Measurements from ENCODE around the gene ELP5.

The ELP5 gene, protein sequence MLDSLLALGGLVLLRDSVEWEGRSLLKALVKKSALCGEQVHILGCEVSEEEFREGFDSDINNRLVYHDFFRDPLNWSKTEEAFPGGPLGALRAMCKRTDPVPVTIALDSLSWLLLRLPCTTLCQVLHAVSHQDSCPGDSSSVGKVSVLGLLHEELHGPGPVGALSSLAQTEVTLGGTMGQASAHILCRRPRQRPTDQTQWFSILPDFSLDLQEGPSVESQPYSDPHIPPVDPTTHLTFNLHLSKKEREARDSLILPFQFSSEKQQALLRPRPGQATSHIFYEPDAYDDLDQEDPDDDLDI

DNA sequence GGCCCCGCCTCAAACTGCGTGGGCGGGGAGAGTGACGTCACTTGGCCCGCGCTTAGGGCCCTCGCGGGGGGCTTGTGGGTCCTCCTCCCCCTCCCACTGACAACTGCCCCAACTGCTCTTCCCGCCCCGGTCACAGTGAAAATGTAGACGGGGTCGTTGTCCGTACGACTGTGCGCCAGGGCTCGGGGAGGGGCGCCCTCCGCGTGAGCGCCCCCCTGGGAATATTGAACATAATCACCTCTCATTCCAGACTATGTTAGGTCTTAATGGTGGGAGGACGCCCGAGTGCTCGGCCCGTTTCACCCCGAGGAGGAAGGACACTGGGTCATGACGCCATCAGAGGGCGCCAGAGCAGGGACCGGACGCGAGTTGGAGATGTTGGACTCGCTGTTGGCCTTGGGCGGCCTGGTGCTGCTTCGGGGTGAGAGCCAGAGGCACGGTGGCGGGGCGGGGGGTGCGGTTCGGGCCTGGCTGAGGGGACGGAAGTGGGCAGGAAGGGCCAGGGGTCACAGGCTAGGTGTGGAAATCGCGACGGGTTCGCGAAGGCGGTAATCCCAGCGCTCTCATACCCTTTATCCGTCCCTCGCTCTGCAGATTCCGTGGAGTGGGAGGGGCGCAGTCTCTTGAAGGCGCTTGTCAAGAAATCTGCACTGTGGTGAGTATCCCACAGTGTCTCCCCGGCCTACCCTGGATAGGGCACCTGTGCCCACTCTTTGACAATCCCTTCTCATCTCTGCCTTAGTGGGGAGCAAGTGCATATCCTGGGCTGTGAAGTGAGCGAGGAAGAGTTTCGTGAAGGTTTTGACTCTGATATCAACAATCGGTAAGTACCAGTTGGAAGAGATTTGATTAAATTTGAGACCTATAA is at the start of gene ELP5:
Gene ELP5, plus strand, starts transcription at position 40 of the 868 bp plus-strand sequence. Its CDS starts 336 bp downstream, at position 376.
- DNase-seq: peak; percentile 98

- DNase-seq: no peak
These were observed 48.6 kb upstream of the ELP5 start for GRCh38 chr17:7203391-7203790.

DNA sequence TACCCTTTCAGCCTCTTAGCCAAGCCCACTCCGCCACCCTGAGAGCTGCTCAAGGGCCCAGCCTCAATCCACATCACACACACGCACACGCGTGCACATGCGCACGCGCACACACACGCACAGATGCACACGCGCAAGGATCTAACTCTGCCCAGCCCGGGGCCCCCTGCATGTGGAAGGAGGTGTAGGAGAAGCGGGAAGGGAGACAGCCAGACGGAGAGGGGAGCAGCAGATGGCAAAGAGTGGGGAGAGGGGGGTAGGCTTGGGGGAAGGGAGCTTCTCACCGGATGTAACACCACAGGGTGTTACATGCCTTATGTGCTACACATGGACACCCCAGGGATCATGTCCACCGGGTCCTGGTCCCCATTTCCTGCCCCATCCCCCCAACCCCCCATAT is 47.7 kb upstream of the ELP5 start:
- DNase-seq: peak; percentile 86

- DNase-seq: peak; percentile 97
These were observed 47.1 kb upstream of the ELP5 start for GRCh38 chr17:7204828-7205461.

GRCh38 chr17:7205561-7205960 is 46.5 kb upstream of the ELP5 start:
- DNase-seq: no peak

GRCh38 chr17:7207120-7208001 is 44.7 kb upstream of the ELP5 start:
- peak; percentile 64 for DNase-seq

- peak; percentile 96 for DNase-seq
These were observed 43.9 kb upstream of the ELP5 start for GRCh38 chr17:7208027-7208571.

DNA sequence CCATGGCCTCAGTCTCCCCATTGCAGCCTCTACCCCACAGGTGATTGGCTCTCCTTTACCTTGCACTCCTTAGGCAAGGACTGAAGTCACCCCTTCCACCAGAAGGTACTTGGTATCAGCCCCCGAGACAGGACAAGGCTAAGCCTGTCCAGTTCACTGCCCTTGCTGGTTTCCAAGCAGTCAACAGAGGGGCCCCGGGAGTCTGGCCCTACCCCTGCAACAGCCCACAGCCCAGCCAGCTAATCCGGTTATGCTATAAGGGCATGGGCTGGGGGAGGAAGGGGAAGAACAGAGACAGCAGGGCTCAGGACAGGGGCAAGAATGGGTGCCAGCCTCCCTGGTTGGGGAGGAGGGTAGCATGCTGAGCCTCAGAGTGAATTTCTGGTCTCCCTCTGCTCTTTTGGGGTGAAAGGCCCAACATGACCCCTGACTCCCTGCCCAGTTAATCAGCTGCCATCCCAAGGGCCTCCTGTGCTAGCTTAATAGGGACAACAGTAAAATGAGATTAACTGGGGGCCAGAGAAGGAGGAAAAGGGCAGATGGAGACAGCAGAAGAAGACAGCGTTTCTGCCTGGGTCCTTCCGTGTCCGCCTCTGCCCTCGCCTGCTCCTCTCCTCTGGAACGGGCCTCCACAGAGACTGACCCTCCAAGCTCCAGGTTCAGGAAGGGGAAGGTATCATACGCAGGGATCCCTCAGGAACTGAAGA is 43.1 kb upstream of the ELP5 start:
- DNase-seq: peak; percentile 96

DNA sequence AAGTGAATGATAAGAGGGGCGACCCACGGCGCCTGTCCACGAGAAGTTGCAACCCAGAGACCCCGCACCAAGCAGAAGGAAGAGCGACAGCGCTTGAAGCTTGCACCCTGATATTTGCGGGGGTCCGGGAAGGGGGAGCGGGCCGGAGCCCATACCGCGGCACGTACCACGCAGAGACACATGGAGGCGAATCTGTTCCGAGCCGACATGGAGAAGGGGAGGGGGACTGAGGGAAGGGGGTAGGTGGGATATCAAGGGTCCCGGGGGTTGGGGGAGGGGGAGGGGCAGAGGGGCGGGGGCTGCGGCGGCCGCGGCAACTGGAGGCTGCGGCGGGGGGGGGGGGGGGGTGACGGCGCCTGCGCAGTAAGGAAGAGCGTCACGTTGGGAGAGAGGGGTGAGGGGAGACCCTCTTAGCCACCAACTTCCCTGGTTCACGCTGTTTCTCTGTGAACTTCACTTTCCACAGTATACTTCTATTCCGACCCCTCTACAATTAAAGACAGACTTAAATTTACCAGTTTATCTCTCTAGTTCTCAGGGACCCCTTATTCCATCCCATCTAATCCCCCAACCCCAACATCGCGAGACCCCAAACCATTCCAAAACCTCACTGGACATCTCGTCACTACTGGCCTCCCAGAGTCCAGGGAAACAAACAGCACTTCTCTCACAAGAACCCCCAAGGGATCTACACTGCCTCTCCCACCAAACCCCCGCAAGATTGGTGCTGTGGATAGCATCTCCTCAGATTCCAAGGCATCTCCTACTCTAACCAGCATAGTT is 40.3 kb upstream of the ELP5 start:
- DNase-seq: peak; percentile 61

DNA sequence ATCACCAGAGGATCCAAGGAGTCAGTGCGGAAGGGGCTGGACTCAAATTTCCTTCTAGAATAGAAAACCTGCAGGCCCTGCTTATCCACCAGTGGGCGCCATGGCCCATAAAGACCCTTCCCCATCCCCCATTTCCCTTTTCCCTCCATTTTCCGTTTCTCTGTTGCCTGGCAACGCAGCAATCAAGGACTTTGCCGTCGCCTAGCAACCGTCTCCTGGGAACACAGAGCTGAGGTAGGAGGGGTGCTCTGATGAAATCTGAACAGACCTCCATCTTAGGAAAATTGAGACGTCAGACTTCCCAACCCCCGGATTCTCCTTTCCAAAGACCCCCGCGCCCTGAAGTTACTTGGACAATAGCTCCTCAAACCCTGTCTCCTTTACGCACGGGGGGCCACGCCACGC is 38.1 kb upstream of the ELP5 start:
- DNase-seq: peak; percentile 99

GRCh38 chr17:7214300-7215135 is 37.5 kb upstream of the ELP5 start:
- DNase-seq: peak; percentile 100

GRCh38 chr17:7215136-7215638 is 36.8 kb upstream of the ELP5 start:
- DNase-seq: no peak

DNA sequence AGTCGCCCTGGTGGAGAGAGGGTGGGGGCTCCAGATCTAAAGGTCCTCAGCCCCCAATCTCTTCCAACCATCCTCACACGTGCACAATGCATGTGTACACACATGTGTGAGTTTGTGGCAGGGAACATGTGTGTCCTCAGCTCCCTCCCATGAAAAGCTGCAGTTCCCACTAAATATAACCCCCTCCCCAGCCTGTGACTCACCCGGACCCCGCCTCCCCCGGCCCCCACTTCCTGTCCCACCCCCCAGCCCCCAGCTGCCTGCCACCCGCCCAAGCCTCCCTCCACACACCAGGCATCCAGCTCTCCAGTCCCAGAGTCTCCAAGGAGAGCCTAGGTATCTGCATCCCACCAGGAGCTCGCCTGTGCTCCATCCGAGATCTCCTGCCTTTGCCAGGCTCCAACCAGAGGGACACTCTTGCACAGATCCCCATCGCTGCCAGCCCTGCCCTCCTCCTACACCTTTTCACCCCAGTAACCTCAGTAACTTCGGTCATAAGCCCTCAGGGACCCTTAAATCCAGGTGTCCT is 36.3 kb upstream of the ELP5 start:
- peak; percentile 71 for DNase-seq

DNA sequence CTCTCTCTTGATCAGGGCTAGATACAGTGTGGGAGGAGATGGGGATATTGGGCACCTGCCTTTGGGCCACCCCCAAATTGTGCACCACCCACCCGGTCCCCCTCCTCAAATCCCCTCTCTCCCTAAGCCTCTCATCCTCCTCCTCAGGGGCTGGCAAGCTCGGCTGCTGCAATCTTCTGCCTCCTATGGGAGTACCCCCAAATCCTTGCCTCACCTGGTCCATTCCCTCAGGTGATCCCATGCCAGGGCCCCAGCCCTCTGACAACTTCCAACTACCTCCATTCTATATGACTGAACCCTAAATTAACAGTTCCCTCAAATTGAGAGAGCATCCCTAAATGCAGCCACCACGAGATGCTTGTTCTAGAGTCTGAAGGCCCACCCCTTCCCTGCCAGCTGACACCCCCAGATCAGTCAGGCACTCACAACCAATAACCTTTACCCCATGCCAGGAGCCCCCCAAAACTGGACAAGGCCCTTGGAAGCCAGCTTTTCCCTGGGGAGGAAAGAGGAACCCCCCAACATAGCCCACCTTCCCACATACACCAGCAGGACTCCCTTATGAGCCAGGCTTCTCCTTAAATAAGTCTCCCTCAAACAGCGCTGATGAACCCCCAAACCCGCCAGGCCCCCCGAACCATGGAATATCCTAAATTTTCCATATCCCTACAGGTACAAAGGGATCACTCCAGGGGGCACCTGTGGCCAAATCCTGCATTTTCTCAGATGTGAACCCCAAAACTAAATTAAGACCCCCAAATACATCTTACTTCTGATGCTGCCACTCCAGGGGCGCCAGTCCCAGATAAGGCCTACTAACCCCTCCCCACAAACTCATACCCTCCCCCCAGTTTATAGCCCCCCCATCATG is 35.5 kb upstream of the ELP5 start:
- no peak for DNase-seq

DNA sequence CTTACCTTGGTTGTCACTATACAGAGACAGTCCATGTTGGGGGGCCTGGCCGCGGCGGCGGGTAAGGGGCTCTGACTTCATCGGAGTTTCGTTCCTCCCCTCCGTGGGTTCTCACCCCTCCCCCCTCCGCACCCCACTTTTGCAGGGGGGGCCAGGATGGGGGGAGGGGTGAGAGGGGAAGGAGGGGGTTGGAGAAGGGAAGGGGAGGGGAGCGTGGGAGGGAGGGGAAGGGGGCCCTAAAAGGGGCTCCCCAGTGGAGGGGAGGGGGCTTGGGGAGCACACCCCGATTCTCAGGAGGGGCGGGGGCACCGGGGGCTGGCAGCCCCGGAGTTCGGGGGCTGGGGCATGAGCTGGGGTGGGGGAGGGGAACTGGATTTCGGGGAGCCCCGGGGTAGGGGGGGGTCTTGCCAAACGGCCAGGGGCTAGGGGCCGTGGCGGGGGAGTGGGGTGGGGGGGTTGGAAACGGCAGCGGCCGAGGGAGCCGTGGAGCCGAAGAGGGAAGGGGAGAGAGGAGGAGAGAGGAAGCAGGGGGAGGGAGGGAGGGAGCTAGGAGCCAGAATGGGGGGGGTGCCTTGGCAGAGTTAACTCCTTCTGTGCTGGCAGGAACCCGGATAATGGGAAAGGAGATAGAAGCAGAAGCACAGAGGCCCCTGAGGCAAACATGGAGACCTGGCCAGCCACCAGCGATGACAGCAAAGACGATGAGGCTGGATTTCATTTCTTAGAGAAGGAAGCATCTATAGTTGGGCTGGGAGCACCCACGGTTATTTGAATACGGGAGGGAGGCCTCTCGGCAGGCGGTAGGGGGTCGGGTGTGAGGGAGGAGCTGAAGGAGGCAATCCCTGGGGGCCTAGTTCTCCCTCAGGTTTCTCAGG is 34.7 kb upstream of the ELP5 start:
- peak; percentile 91 for DNase-seq

DNA sequence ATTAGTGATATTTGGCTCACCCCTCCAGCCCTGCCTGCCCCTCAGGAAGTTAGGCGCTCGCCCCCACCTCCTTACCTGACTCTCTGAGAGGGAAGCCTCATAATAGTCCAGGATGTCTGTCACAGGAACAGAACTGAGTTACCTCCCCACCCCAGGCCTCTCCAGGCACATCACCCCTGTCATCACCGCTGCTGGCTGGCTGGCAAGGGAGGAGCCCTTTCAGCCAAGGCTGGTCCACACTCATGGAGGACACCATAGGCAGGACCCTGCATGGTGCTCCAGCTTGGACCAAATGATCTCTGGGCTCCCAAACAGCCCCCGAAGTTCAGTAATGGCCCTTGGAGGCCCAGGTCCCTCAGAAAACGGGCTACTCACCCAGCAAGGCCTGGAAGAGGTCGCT is 33.8 kb upstream of the ELP5 start:
- DNase-seq: no peak

DNA sequence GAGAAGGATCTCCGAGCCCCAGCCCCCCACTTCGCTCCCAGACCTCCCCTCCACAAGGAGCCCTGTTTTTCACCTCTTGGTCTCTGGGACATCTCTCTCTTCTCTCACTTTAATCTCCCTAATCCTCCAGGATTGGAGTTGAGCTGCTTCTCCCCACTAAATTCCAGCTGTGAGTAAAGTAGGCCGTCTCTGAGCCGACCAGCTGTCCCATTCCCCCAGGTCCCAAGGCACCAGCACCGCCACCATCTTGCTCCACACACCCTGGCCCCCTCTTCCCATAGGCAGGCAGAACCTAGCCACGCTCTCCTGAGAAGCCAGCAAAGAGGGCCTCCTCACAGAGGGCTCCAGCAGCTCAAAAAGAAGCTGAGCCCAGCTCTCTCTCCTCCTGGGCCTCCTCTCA is 33.3 kb upstream of the ELP5 start:
- peak; percentile 97 for DNase-seq

Measured in NCI-H82 (cell line).